Right atrium auricular region (tissue), 2 donors: ENCODE results near the gene VAMP8. TPM values are rescaled to one million over a fixed set of nuclear protein-coding genes. Genes with fewer than 3 reads are reported as not detected.

Experiments
- DNase-seq: peaks from one replicate; pipeline ENCODE4 v3.0.0-alpha.2; 2019; ENCODE audit warnings: low spot score
- H3K27ac ChIP-seq, 2 donors: fragments of 200-600 bp; sonication (generic); 1 replicate in 1 of 2; 2 replicates in 1 of 2; pipeline ENCODE4 v1.5.1; 2016 to 2019
- H3K27me3 ChIP-seq, 2 donors: fragments of 200-600 bp; sonication (generic); one replicate each; pipeline versions ENCODE4 v1.5.1 to v1.6.0; 2017 to 2019
- H3K36me3 ChIP-seq: fragments of 200-600 bp; sonication (generic); one replicate; pipeline ENCODE4 v1.5.1; 2016
- H3K4me1 ChIP-seq, 2 donors: fragments of 200-600 bp; sonication (generic); one replicate each; pipeline versions ENCODE4 v1.5.1 to v1.6.0; 2017 to 2019
- H3K4me3 ChIP-seq, 2 donors: fragments of 200-600 bp; sonication (generic); 1 replicate in 1 of 2; 2 replicates in 1 of 2; pipeline ENCODE4 v1.5.1; 2017 to 2019; ENCODE audit warnings: mild to moderate bottlenecking in 1 of 2, moderate library complexity in 1 of 2
- H3K9me3 ChIP-seq, 2 donors: fragments of 200-600 bp; sonication (generic); one replicate each; pipeline ENCODE4 v1.5.1; 2019
- total RNA-seq, 2 donors: library from RNA; depleted of rRNA; stranded (reverse); fragments of >200 nt; gene quantifications; one replicate each; pipeline ENCODE4 v1.1.0, GENCODE V29; 2016
- TF ChIP-seq, protein P1 (sequence below), 2 donors: fragments of 200-600 bp; sonication (generic); IDR thresholded peaks; one replicate each; pipeline ENCODE4 v1.5.1; 2019; ENCODE audit warnings: antibody characterized with exemption in 2 of 2

Gene VAMP8
- total RNA-seq, 2 donors from 2014 or later, result 11.9 to 26.1 TPM

DNA sequence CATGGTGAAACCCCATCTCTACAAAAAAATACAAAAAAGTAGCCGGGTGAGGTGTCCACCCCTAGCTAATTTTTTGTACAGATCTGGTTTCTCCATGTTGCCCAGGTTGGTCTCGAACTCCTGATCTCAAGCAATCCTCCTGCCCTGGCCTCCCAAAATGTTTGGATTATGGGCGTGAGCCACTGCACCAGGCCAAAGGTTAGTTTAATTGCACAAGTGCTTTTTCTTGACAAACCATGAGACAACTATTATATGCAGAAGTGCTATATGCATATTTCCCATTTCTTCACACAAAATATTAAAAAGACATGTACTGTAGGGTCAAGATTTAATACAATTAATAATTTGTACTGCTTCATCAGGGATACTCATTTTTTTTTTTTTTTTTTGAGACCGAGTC lies 11.1 kb upstream of the VAMP8 start:
- H3K4me3 ChIP-seq, result no peak overlapping the region
- H3K4me1 ChIP-seq, result peaks cover 0 to 6% of the 10 kb centered on the region in 2 donors
- H3K27ac ChIP-seq, result no peak overlapping the region
- H3K9me3 ChIP-seq, result no peaks in the 10 kb centered on the region
- TF ChIP-seq, protein P1, sequence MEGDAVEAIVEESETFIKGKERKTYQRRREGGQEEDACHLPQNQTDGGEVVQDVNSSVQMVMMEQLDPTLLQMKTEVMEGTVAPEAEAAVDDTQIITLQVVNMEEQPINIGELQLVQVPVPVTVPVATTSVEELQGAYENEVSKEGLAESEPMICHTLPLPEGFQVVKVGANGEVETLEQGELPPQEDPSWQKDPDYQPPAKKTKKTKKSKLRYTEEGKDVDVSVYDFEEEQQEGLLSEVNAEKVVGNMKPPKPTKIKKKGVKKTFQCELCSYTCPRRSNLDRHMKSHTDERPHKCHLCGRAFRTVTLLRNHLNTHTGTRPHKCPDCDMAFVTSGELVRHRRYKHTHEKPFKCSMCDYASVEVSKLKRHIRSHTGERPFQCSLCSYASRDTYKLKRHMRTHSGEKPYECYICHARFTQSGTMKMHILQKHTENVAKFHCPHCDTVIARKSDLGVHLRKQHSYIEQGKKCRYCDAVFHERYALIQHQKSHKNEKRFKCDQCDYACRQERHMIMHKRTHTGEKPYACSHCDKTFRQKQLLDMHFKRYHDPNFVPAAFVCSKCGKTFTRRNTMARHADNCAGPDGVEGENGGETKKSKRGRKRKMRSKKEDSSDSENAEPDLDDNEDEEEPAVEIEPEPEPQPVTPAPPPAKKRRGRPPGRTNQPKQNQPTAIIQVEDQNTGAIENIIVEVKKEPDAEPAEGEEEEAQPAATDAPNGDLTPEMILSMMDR (IDR thresholded peaks at IDR 0.05), result no peak
- no peaks in the 10 kb centered on the region for H3K27me3 ChIP-seq
- no peaks in the 10 kb centered on the region for H3K36me3 ChIP-seq
- DNase-seq, result no peak

DNA sequence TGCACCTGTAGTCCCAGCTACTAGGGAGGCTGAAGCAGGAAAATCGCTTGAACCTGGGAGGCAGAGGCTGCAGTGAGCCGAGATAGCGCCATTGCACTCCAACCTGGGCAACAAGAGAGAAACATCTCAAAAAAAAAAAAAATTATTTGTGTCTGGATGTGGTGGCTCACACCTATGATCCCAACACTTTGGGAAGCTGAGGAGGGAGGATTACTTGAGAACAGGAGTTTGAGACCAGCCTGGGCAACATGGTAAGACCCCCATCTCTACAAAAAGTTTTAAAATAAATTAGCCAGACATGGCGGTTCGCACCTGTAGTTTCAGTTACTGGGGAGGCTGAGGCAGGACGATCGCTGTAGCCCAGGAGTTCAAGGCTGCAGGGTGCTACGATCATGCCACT lies 1.6 kb upstream of the VAMP8 start:
- DNase-seq, result no peak
- Histone ChIP-seq H3K27ac (no peak overlapping the region), H3K27me3 (no peaks in the 10 kb centered on the region), H3K9me3 (no peaks in the 10 kb centered on the region), H3K4me3 (no peak overlapping the region), H3K36me3 (no peaks in the 10 kb centered on the region), H3K4me1 (peaks cover 0 to 32% of the 10 kb centered on the region in 2 donors)
- TF ChIP-seq, protein P1 (IDR thresholded peaks at IDR 0.05), result no peak

DNA sequence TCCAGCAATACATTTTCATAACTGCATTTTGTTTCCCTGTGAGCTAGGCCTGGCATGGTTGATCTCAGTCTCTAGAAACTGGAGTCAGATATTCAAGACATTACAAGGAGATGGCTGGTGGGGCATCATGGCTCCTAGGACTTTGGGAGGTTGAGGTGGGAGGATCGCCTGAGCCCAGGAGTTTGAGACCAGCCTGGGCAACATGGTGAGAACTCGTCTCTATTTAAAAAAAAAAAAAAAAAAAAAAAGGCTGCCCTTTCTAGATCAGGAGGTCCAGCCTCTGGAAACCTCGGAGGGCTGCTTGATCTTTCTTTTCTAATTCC lies 362 bp upstream of the VAMP8 start:
- Histone ChIP-seq H3K4me1 (peaks cover 0 to 32% of the 10 kb centered on the region in 2 donors), H3K36me3 (no peaks in the 10 kb centered on the region), H3K9me3 (no peaks in the 10 kb centered on the region), H3K27ac (peak overlapping the region; percentile 80), H3K27me3 (no peaks in the 10 kb centered on the region), H3K4me3 (no peak overlapping the region)
- no peak for DNase-seq
- TF ChIP-seq, protein P1 (IDR thresholded peaks at IDR 0.05), result no peak

DNA sequence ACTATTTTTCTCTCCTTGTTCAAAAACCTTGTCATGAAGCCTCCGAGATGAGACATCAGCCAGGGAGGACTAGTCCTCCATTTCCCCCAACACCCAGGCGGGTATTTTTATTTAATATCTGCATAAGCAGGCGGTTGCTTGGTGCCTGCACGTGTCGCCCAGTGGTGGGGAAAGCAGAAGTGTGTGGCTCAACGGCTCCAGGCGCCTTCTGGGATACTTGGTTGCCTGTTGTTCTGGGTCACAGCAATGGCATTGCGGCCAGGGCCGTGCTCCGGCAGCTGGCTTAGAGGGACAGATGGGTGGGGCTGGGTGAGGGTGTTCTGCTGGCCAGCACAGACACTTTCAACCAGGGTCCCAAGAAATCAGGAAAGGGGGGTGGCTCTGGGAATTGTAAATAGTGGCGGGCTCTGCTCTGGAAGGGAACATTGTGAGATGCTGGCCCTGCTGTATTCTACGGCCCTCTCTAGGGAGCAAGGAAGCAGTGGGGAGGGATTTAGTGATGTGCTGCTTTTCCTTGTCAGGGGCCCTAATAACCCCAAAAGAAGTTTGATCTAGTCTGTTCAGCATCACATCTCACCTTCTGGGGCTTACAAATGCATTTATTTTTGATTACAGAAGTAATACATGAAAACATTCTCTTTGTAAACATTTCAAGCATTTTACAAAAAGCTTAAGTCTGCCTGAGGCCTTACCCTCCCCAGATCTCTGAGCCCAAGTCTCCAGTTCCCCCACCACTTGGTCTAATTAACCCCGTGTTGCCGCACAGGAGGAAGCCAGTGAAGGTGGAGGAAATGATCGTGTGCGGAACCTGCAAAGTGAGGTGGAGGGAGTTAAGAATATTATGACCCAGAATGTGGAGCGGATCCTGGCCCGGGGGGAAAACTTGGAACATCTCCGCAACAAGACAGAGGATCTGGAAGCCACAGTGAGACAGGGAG lies 1.1 kb downstream of the VAMP8 start:
- DNase-seq, result peak; percentile 83
- H3K27me3 ChIP-seq, result no peaks in the 10 kb centered on the region
- TF ChIP-seq, protein P1 (IDR thresholded peaks at IDR 0.05), result no peak
- H3K4me1 ChIP-seq, result peaks cover 0 to 32% of the 10 kb centered on the region in 2 donors
- H3K27ac ChIP-seq, result peak overlapping the region; percentile 80
- peak overlapping the region in 1 of 2 donors; percentile 37 for H3K4me3 ChIP-seq
- no peaks in the 10 kb centered on the region for H3K9me3 ChIP-seq
- no peaks in the 10 kb centered on the region for H3K36me3 ChIP-seq

DNA sequence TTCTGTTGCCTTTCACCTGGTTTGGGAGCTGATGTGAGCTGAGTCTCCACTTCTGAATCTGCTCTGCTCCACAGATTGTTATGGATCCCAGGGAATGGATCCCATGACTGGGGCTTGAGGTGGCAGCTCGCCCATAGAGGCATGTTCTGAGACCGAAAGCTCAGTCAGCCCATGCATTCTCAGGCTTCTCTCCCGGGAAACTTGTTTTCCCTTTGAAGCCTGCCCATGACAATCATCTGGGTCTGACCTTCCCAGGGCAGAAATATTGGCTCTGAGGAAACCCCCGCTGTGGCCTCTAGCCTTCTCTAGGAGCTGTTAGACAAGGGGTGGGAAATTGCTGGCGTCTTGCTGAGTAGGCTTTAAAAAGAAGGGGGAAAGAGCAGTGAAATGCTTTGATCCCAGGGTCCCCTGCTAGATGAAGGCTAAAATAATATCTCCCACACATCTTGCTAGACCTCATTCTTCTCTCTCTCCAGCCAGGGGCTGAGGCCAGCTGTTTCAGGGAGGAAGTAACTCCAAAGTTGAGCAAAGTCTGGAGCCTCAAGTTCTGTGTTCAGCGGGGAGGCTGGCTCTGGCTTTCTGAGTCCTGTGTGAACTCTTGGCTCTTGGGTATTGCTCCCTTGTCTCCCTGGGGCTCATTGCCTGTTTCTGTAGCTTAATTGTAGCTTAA lies 2.0 kb downstream of the VAMP8 start:
- no peak overlapping the region for H3K4me3 ChIP-seq
- H3K9me3 ChIP-seq, result no peaks in the 10 kb centered on the region
- no peaks in the 10 kb centered on the region for H3K27me3 ChIP-seq
- DNase-seq, result peak; percentile 67
- no peaks in the 10 kb centered on the region for H3K36me3 ChIP-seq
- TF ChIP-seq, protein P1 (IDR thresholded peaks at IDR 0.05), result no peak
- H3K27ac ChIP-seq, result peak overlapping the region; percentile 80
- peaks cover 0 to 37% of the 10 kb centered on the region in 2 donors for H3K4me1 ChIP-seq
